ENCODE measurements around the gene LRRC27.

- TF ChIP-seq POLR2AphosphoS5 (IDR thresholded peaks at IDR 0.05; ENCODE audit: low read depth, low read length) (no peak), ZNF274 (IDR thresholded peaks at IDR 0.05; ENCODE audit: low read depth, low read length) (no peak)
Observed at GRCh38 chr10:132420981-132421846, 89.2 kb downstream of the LRRC27 start.
